SH-SY5Y (cell line): Measurements from ENCODE around the gene HNRNPLL.
A peak's percentile ranks its signal among the peaks of the same experiment; 100 is the strongest.

Experiments used
- GATA2 ChIP-seq: IDR thresholded peaks from 2 replicates; pipeline ENCODE4 v1.6.1; 2011; ENCODE audit warnings: mild to moderate bottlenecking, low read depth, low read length
- GATA3 ChIP-seq: IDR thresholded peaks from 2 replicates; pipeline ENCODE4 v1.6.1; 2011; ENCODE audit warnings: low read depth, mild to moderate bottlenecking, low read length, moderate library complexity

The HNRNPLL gene

DNA sequence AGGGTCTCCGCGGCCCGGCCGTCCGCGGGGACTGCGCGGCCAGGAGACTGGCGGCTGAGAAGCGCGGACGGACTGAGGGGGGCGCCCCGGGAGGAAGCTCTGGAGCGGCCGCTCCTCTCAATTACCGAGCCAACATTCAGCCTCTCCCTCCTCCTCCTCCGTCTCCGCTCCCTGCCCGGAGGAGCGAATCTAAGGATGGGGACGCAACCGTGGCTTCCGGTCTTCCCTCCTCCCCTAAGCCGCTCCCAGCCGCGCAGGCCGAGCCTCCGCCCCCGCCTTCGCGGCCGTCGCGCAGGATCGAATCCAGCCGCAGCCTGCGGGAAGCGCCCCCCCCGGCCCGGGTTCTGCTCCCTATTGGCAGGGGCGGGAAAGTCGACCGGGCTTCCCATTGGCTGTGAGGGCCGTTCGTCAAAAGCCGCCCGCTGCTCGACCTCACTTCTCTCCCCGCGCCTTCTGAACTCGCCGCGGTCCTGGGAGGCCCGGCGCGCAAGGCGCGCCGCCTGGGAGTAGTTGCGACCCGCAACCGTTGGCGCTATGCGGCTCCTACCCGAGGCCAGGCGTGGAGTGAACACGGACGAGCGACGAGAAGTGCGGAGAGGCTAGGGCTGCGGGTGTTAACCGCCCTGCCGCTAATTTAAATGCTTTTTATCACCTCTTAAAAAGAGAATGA is at the start of gene HNRNPLL:
TSS of gene HNRNPLL (minus strand) at position 197 of the 670 bp plus-strand sequence. CDS start 302 bp downstream, outside the sequence.
- no peak; the same call in 1 of the 2 replicates for TF ChIP-seq GATA2
- TF ChIP-seq GATA3 = no peak

DNA sequence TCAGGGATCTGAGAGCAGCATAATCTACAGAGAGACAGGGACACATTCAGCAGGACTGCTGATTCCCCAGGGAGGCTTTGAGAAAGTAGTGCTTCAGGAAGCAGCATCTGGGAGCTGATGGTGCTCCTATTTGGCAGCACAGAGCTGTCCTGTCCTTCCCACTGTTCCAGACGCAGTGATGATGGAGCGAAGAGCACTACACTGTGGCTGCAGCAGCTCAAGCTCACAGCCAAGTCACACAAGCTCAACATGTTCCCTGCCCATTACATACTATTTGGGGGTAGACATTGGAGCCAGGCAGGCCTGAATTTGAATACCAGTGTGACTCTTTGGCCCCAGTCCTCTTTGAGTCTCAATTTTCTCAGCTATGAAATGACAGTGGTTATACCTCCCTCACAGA is 48.0 kb upstream of the HNRNPLL start:
- TF ChIP-seq GATA3 = no peak

DNA sequence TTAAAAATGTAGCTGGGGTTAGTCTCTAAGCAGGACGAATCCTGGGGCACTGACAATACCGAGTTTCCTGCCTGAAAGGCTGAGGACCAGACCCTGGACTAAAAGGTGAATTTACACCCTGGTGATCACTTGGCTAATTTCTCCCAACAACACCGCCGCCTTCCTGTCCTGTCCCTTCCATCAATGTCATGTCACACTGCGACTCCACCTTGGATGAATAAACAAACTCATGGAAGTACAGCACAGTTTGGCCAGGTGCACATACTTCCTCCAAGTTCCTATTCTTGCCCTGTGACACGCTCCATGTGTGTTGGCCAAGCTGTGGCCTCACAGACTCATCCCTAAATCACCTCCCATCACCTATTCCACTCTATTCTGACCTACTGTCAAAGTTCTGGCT is 47.3 kb upstream of the HNRNPLL start:
- TF ChIP-seq GATA2 (no peak), GATA3 (no peak)

DNA sequence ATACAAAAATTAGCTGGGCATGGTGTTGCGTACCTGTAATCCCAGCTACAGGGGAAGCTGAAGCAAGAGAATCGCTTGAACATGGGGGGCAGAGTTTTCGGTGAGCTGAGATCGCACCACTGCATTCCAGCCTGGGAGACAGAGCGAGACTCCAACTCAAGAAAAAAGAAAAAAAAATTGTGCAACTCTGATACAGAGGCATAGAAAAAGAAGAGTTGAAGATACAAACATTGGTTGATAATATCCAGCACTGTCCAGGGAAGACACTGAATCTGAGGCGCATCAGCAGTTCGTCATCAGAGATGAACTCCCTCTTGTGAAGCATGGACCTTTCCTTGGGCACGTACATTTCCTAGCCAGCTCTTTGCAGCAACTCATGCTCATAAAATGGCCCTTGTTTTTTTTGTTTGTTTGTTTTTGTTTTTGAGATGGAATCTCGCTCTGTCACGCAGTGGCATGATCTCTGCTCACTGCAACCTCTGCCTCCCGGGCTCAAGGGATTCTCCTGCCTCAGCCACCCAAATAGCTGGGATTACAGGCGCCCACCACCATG is 46.5 kb upstream of the HNRNPLL start:
- TF ChIP-seq GATA2 (no peak), GATA3 (no peak)

DNA sequence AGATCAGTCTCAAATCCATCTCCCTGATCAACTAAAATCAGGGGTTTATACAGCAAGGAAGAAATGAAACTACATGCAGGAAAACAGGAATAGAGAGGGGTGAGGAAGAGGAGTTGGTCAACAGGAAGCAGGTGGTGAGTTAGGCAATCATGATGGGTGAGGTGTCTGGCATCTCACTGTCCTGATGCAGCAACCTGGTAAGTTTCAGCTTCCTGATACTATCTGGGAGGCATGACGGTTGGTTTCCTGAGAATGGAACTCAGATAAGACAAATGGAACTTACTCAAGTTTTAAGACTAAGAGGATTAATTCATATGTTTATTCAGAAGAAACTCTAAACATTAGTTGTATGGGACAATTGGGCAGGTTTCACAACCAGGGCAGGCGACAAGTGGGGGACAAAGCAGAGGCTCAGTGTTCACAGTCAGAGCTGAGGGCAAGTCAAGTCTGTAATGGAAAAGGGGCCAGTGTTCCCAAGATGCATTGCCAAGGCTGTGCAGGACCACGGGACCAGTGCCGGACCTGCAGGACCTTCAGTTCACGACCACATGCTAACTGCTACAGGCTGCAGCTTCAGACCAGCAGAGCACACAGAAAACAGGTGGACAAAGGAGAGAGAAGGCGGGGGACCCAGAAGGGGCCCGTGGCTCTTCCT is 45.5 kb upstream of the HNRNPLL start:
- TF ChIP-seq GATA2 (no peak), GATA3 (no peak)

DNA sequence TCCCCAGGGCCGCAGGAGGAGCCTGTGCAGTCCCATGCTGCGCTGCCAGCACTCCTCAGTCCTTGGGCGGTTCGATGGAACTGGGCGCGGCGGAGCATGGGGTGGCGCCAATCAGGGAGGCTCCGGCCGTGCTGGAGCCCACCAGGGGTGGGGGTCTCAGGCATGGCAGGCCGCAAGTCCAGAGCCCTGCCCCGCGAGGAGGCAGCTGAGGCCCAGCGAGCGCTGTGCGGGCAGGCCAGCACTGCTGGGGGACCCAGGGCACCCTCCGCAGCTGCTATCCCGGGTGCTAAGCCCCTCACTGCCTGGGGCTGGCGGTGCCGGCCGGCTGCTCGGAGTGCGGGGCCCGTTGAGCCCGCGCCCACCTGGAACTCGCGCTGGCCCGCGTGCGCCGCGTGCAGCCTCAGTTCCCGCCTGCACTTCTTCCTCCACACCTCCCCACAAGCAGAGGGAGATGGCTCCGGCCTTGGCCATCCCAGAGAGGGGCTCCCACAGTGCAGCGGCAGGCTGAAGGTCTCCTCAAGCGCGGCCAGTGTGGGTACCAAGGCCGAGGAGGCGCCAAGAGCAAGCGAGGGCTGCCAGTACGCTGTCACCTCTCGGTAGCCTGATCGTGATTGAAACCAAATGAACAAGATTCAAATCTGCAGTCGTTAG is 40.4 kb upstream of the HNRNPLL start:
- TF ChIP-seq GATA2 (no peak), GATA3 (no peak)

DNA sequence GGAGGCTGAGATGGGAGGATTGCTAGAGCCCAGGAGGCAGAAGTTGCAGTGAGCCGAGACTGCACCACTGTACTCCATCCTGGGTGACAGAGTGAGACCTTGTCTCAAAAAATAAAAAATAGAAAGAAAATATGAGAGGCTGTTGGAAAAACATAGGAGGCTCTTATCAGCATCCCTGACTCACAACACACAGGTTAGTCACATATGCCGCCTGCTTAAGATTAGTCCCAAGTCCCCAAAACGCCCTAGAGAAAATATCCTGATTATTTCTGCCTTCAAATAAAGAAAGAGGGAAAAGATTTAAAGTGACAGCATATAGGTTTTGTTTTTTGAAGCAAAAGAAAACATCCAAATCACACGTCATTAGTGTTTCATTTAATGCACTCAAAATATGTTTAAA is 33.3 kb upstream of the HNRNPLL start:
- TF ChIP-seq GATA3 = no peak
- no peak for TF ChIP-seq GATA2

DNA sequence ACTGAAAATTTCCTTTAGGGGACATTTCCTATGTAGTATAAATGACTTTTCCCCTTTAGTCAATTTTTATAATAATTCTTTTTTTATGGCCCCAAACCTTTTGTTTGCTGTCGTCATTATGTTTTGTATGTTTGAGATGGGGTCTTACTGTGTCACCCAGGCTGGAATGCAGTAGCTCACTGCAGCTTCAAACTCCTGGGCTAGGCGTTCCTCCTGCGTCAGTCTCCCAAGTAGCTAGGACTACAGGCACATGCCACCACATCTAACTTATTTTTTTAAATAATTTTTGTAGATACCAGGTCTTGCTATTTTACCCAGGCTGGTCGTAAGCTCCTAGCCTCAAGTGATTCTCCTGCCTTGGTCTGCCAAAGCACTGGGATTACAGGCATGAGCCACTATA is 32.4 kb upstream of the HNRNPLL start:
- no peak for TF ChIP-seq GATA3
- TF ChIP-seq GATA2 = no peak

DNA sequence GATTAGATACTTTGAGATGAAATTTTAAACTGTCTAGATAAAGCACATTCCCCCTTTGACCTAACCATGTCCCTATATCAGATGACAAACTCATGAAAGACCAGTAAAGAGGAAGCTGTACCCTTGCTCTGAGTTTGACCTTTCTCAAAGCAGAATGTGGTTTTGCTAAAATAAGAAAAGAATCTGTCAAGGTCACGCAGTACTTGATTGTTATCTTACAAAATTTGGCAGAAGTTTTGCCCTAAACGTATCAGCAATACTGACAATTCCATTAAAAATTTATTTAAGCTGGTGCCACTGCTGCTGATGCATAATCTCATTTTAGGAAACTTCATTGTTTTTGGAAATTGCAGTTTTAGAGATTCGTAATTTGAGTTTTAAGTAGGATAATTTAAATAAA is 32.0 kb upstream of the HNRNPLL start:
- TF ChIP-seq GATA3 = peak; percentile 58
- TF ChIP-seq GATA2 = peak; percentile 24; the same call in 1 of the 2 replicates

DNA sequence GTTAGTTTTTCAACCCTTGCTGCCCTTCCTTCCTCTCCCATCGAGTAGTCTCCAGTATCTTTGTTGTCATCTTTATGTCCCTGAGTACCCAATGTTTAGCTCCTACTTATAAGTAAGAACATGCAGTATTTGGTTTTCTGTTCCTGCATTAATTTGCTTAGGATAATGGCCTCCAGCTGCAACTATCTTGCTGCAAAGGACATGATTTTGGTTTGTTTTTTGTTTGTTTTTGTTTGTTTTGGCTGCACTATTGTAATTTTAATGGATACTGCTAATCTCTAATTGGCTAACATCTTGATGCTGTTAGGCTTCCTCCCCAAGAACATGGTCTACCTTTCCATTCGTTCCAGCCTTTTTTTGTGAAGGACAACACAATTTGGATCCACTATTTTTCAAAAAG is 31.2 kb upstream of the HNRNPLL start:
- TF ChIP-seq GATA3 (no peak), GATA2 (no peak)

DNA sequence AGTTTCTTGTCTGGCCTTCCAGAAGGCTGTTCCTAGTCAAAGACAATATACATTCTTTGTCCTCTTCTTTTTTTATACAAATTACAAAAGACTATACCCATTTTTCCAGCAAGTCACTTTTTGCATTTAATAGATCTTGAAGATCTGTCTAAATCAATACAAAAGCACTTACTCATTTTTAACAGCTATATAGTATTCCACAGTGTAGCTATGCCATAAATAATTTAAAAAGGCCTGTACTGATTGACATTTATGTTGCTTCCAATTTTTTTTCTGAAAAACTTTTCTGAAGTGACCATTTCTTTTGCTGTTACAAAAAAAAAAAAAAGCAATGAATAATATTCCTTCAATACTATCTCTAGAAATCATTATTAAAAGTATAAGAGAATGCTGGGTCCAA is 30.3 kb upstream of the HNRNPLL start:
- TF ChIP-seq GATA2 (no peak), GATA3 (no peak)

DNA sequence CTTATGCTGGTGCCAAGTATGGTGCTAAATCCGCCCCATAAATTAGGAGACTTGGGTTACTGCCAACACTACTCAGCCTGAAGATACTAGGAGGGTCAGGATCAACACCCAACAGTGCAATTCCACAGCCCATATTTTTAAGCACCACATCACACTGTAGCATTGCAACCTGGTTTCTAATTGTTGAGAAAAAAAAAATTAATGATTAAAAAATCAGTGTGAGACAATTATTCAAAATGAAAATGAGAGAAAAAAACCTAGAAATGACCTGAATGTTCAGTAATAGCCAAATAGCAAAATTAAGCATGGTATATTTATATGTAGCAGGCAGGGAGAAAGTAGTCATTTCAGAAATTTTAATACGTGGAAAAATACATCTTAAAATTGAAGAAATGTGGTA is 29.2 kb upstream of the HNRNPLL start:
- TF ChIP-seq GATA2 (no peak), GATA3 (no peak)

DNA sequence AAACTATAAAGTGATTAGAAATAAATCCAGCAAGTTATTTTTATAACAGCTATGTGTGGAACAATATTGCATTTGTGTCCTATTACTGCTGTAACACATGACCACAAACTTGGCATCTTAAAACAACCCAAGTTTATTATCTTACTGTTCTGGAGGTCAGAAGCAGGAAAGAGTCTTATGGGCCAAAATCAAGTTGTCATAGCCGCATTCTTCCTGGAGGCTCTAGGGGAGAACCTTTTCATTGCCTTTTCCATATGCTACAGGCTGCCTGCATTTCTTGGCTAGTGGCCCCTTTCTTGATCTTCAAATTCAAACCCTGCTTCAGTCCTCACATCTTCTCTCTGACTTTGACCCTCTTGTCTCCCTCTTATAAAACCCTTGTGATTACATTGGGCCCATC is 27.0 kb upstream of the HNRNPLL start:
- no peak for TF ChIP-seq GATA3
- TF ChIP-seq GATA2 = no peak

DNA sequence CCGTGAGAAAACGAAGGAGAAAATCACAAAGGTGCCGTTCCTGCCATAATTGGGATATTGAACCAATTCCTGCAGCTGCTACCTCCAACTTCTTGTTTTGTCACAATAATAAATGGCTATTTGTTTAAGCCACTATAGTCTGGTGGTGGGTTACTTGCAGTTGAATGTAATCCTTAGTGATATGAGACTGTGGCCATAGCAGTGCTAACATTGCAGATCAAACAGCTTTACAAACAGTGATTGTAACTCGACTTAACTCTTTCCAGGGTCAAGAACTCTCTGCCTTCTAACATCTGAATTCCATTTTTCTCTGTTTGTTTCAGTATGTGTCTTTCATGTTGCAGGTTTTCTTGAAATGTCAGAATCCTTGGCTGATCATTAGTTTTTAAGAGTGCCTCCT is 24.7 kb upstream of the HNRNPLL start:
- no peak for TF ChIP-seq GATA2
- TF ChIP-seq GATA3 = no peak
